GM06990 (cell line): Measurements from ENCODE around the gene GET4.
A peak's percentile ranks its signal among the peaks of the same experiment; 100 is the strongest.

ENCODE experiments used
- DNase-seq: peaks from one replicate; pipeline ENCODE4 v3.0.0-alpha.2; 2011; ENCODE audit not compliant: insufficient read length; ENCODE audit errors: extremely low read depth
- H3K27me3 ChIP-seq: replicated peaks from 2 replicates; pipeline ENCODE4 v1.6.0; 2011; ENCODE audit warnings: low read length; ENCODE audit not compliant: control insufficient read depth, insufficient read depth
- H3K36me3 ChIP-seq: 2 replicates; pipeline ENCODE4 v1.5.1; 2011; ENCODE audit warnings: low read length; ENCODE audit not compliant: control insufficient read depth, insufficient read depth
- H3K4me3 ChIP-seq: replicated peaks from 2 replicates; pipeline ENCODE4 v1.5.1; 2011; ENCODE audit warnings: low read depth, mild to moderate bottlenecking, control low read depth, low read length
- CTCF ChIP-seq: IDR thresholded peaks from 2 replicates; pipeline ENCODE4 v1.5.1; 2011; ENCODE audit warnings: low read length, control low read depth, mild to moderate bottlenecking, inconsistent platforms; ENCODE audit not compliant: insufficient read depth, poor library complexity, severe bottlenecking

Gene GET4

GRCh38 chr7:919924-920341 lies 43.6 kb downstream of the GET4 start:
- Histone ChIP-seq H3K27me3 (no peaks in the 10 kb centered on the region), H3K36me3 (peaks cover 1% of the 10 kb centered on the region; the same call in 1 of the 2 replicates), H3K4me3 (no peak overlapping the region)
- no peak for TF ChIP-seq CTCF
- DNase-seq: peak; percentile 5

GRCh38 chr7:920351-921070 lies 44.2 kb downstream of the GET4 start:
- no peak overlapping the region for H3K4me3 ChIP-seq
- peaks cover 1% of the 10 kb centered on the region; the same call in 1 of the 2 replicates for H3K36me3 ChIP-seq
- DNase-seq: peak; percentile 9
- no peaks in the 10 kb centered on the region for H3K27me3 ChIP-seq
- no peak for TF ChIP-seq CTCF

GRCh38 chr7:921071-921461 lies 44.7 kb downstream of the GET4 start:
- H3K36me3 ChIP-seq: peaks cover 1% of the 10 kb centered on the region
- no peaks in the 10 kb centered on the region for H3K27me3 ChIP-seq
- TF ChIP-seq CTCF: no peak
- H3K4me3 ChIP-seq: no peak overlapping the region
- peak; percentile 14 for DNase-seq

GRCh38 chr7:921581-922333 lies 45.4 kb downstream of the GET4 start:
- Histone ChIP-seq H3K27me3 (no peaks in the 10 kb centered on the region), H3K36me3 (peaks cover 1% of the 10 kb centered on the region), H3K4me3 (no peak overlapping the region)
- peak; percentile 15 for DNase-seq
- TF ChIP-seq CTCF: no peak

GRCh38 chr7:922334-923107 lies 46.2 kb downstream of the GET4 start:
- Histone ChIP-seq H3K4me3 (peak overlapping the region; percentile 56), H3K36me3 (peaks cover 1% of the 10 kb centered on the region), H3K27me3 (no peaks in the 10 kb centered on the region)
- no peak for TF ChIP-seq CTCF
- DNase-seq: peak; percentile 34
